Aorta (tissue), 5 donors: ENCODE data around the gene PTCHD1. TPM values are rescaled to one million over a fixed set of nuclear protein-coding genes. Genes with fewer than 3 reads are reported as not detected.

Experiments
- ATAC-seq: fragments of 200-7000 bp; cut with Tn5 transposase; one replicate; pipeline ENCODE4 v1.9.1; 2022; ENCODE audit warnings: moderate library complexity; ENCODE audit not compliant: low FRiP score
- DNase-seq, 2 donors: peaks; one replicate each; pipeline ENCODE4 v3.0.0-alpha.2; 2020
- H3K27ac ChIP-seq, 2 donors: one replicate each; pipeline ENCODE4 v1.5.1; 2013; ENCODE audit warnings: low read length in 2 of 2, mild to moderate bottlenecking in 2 of 2, moderate library complexity in 2 of 2, control low read depth in 1 of 2, inconsistent platforms in 1 of 2, low read depth in 1 of 2
- H3K27me3 ChIP-seq, 2 donors: one replicate each; pipeline ENCODE4 v1.6.1; 2013; ENCODE audit warnings: control low read depth in 1 of 2, low read length in 1 of 2, mild to moderate bottlenecking in 1 of 2, moderate library complexity in 1 of 2; ENCODE audit not compliant: insufficient read depth in 2 of 2, control insufficient read depth in 1 of 2
- H3K36me3 ChIP-seq, 2 donors: one replicate each; pipeline ENCODE4 v1.6.1; 2013; ENCODE audit warnings: control low read depth in 1 of 2, low read length in 1 of 2, mild to moderate bottlenecking in 1 of 2; ENCODE audit not compliant: insufficient read depth in 2 of 2, control insufficient read depth in 1 of 2
- H3K4me1 ChIP-seq, 2 donors: one replicate each; pipeline ENCODE4 v1.6.1; 2013; ENCODE audit warnings: low read length in 2 of 2, control low read depth in 1 of 2, mild to moderate bottlenecking in 1 of 2, moderate library complexity in 1 of 2; ENCODE audit not compliant: insufficient read depth in 2 of 2, control insufficient read depth in 1 of 2
- H3K4me3 ChIP-seq, 2 donors: one replicate each; pipeline ENCODE4 v1.5.1; 2013; ENCODE audit warnings: low read length in 2 of 2, control low read depth in 1 of 2, mild to moderate bottlenecking in 1 of 2
- H3K9me3 ChIP-seq: one replicate; pipeline ENCODE4 v1.6.1; 2013; ENCODE audit warnings: mild to moderate bottlenecking, low read length; ENCODE audit not compliant: control insufficient read depth
- WGBS, 2 donors: extraction: QIAGEN DNeasy Blood & Tissue Kit; methylation state at CpG; one replicate each; pipeline ENCODE4 v1.1.7; 2013; 5-methylcytosine and 5-hydroxymethylcytosine counted together
- intact Hi-C, 2 donors: fragments of 100-400 bp; cut with DNase I; formaldehyde crosslinking; loops; one replicate each; pipeline versions ENCODE4 v1.14.2 to v1.15.0; 2022
- polyA plus RNA-seq, 2 donors: library from polyadenylated mRNA; stranded (reverse); fragments of 200-250 nt; gene quantifications; one replicate each; pipeline ENCODE4 v1.2.3, GENCODE V29; 2013
- total RNA-seq, 2 donors: library from RNA; stranded (reverse); fragmentation: NEBNext Ultra II Directional; extraction: Animal tissue kit (Norgen Biotek cat#: 25700); gene quantifications; one replicate each; pipeline ENCODE4 v1.2.1, GENCODE V29; 2021
- donor health status: healthy with polysubstance abuse.
- donor health status: Bipolar disorder and iron deficiency.
- donor health status: DM: no; HTN: no; CAD: no.
- donor health status: DM: no; HTN: no; CAD: no.
- donor health status: DM: yes; HTN: yes; CAD: no.

The PTCHD1 gene
- total and polyA plus RNA-seq, 4 donors, result 0.03 to 16.2 (median 0.51) TPM; not detected in 1

DNA sequence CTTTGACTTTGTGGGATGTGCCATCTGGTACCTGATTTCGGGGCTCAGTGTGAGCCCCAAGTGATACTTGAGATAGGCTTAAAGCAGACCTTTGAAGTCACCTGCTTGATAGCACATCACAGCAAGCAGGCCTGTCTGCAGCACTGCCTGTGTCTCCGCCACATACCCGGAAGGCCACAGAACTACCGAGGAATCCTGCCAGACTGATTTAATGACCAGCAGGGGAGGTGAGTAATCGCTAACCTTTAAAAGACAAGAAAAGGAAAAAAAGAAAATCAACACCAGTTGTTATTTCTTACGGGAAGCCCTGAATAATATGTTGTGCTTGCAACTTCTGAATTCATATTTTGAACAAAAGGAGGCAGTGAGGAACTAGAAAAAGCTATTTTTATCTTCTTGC lies 6.8 kb downstream of the PTCHD1 start:
- Histone ChIP-seq H3K4me3 (no peak overlapping the region), H3K27ac (no peak overlapping the region), H3K36me3 (no peaks in the 10 kb centered on the region), H3K27me3 (no peaks in the 10 kb centered on the region), H3K9me3 (no peaks in the 10 kb centered on the region), H3K4me1 (no peaks in the 10 kb centered on the region)
- intact Hi-C loops, result no loop called here
- DNase-seq (no peak), ATAC-seq (no peak)
- WGBS, 2 donors, result 53 to 83% methylated on average over 6 of the region's 6 CpGs

DNA sequence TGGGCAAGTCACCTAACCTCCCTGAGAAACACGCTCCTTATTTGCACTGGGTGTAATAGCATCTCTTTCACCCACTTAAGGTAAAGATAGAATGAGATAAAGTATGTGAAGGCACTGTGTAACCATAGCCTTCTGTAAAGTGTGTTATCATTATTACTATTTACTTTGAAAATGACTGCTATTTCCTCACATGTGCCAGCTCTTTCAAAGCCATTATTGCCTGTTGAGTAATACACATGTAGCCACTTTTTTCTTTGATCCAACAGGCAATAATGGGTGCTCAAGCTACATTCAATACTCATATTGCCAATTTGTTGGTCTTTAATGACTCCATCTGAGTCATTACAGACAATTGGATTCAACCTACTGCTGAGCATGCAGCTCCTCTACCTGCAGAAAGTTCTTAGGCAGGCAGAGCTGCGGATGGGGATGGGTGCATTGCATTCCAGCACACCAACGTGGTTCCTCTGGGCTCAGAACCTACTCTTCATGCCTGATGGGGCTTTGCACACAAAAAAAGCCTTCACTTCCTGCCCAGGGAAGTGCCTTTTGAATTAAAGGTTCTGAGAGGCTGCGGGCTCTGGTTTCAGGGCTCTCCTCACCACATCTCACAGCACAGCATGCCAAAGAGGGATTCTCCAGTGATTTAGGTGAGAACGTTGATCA lies 9.7 kb downstream of the PTCHD1 start:
- Histone ChIP-seq H3K4me1 (no peaks in the 10 kb centered on the region), H3K9me3 (no peaks in the 10 kb centered on the region), H3K36me3 (no peaks in the 10 kb centered on the region), H3K4me3 (no peak overlapping the region), H3K27me3 (no peaks in the 10 kb centered on the region), H3K27ac (no peak overlapping the region)
- 52 to 67% methylated on average over 5 of the region's 5 CpGs for WGBS, 2 donors
- intact Hi-C loops, result no loop called here
- DNase-seq (no peak), ATAC-seq (no peak)

DNA sequence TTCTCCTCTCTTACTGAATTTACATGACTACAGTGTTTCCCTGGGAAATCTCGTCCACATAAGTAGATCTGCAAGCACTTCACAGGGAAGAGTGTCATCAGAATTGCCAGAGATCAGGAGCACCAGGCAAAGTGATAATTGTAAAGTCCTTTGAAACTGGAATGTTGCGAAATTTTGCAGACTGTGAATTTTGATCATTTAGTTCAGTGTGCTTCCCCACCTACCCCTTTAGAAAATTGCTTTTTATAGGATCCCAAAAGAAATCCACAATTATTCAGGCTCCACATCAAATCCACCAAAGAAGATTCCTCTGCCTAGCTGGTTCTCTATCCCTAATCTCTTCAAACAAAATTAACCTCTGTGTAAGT lies 10.2 kb downstream of the PTCHD1 start:
- no peak overlapping the region for H3K4me3 ChIP-seq
- H3K36me3 ChIP-seq, result no peaks in the 10 kb centered on the region
- DNase-seq, result no peak
- H3K27me3 ChIP-seq, result no peaks in the 10 kb centered on the region
- H3K9me3 ChIP-seq, result no peaks in the 10 kb centered on the region
- 59 to 76% methylated on average over 2 of the region's 2 CpGs for WGBS, 2 donors
- H3K27ac ChIP-seq, result no peak overlapping the region
- ATAC-seq, result no peak
- intact Hi-C loops, result no loop called here
- H3K4me1 ChIP-seq, result no peaks in the 10 kb centered on the region

DNA sequence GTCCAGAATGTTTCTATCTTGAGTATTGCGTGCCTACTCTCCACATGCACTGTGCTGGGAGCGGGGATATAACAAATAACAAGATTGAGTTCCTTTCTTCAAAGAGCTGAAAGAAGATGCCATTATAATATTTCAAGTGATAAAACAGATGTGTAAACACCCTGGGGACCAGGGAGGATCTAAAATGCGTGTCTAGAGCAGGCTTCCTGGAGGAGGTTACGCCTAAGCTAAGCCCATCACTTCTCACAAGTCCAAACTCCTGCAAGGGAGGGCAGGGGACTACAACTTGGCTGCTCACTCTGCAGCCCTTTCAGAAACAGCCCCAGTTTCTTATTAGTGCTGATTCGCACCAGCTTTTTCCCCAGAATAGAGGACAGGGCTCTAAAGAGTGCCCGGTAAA lies 21.5 kb downstream of the PTCHD1 start:
- Histone ChIP-seq H3K27me3 (no peaks in the 10 kb centered on the region), H3K27ac (no peak overlapping the region), H3K4me3 (no peak overlapping the region), H3K9me3 (no peaks in the 10 kb centered on the region), H3K4me1 (no peaks in the 10 kb centered on the region), H3K36me3 (no peaks in the 10 kb centered on the region)
- no peak for ATAC-seq
- intact Hi-C loops, result no loop called here
- no peak for DNase-seq
- 71 to 74% methylated on average over 6 of the region's 6 CpGs for WGBS, 2 donors

DNA sequence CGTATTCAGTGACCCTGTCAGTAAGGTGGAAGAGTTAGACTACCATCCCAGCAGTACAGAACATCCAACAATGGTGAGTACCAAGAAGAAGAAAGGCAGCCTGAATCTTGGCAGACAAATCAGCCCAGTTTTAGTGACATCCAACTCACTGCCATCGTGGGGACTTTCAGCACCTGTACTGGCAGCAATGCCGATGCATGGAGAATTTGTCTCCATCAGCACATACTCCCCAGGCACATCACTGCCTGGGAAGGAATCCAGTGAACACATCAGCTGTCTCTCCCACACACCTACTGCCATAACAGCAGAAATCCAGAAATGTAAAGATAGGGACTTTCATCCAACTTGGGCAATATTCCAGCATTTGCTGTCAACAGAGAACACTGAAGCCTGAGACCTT lies 29.8 kb downstream of the PTCHD1 start:
- ATAC-seq (no peak), DNase-seq (no peak)
- intact Hi-C loops, result no loop called here
- 63 to 89% methylated on average over 3 of the region's 3 CpGs for WGBS, 2 donors
- no peak overlapping the region for H3K4me3 ChIP-seq
- no peaks in the 10 kb centered on the region for H3K27me3 ChIP-seq
- H3K36me3 ChIP-seq, result no peaks in the 10 kb centered on the region
- H3K9me3 ChIP-seq, result no peaks in the 10 kb centered on the region
- H3K4me1 ChIP-seq, result no peaks in the 10 kb centered on the region
- no peak overlapping the region for H3K27ac ChIP-seq

DNA sequence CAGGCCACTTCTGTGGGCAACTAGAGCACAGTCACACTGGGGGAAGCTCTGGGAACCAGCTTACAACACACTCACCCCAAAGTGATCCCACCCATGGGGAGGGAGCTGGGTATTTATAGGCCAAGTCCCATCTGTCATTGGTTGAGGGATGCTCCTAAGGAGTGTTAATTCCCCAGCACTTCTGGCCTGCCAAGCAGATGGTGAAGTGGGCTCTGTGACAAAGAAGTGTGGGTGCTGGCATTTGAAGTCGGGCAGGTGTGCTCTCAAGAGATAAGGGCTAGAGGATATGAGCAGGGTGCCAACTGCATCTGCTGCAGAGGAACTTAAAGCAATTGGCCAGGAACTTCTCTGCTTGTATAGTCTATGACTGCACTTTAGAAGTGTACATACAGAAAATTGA lies 30.9 kb downstream of the PTCHD1 start:
- ATAC-seq, result peak; percentile 33
- no peak overlapping the region for H3K4me3 ChIP-seq
- no peak overlapping the region for H3K27ac ChIP-seq
- H3K9me3 ChIP-seq, result no peaks in the 10 kb centered on the region
- no peaks in the 10 kb centered on the region for H3K4me1 ChIP-seq
- intact Hi-C loops, result no loop called here
- DNase-seq, result no peak
- H3K36me3 ChIP-seq, result no peaks in the 10 kb centered on the region
- WGBS, 2 donors, result 57 to 71% methylated on average over 1 of the region's 1 CpG
- no peaks in the 10 kb centered on the region for H3K27me3 ChIP-seq

DNA sequence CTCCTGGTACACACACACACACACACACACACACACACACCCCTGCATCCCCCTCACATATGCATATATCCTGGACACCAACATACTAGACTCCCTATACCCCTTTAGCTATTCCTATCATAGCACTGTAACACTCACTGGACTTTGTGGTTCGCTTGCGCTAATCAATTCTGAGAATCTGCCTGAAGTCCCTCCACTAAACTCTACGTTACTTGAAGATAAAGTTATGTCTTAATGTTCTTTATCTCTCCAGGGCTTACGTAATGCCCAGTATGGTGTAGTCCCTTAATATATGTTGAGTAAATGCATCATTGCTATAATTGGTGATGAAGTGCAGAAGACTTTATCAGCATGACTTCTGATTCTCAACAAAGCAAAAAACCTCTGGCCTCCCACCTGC lies 32.3 kb downstream of the PTCHD1 start:
- H3K27ac ChIP-seq, result no peak overlapping the region
- H3K4me1 ChIP-seq, result no peaks in the 10 kb centered on the region
- no peak for DNase-seq
- H3K9me3 ChIP-seq, result no peaks in the 10 kb centered on the region
- 88 to 96% methylated on average over 4 of the region's 4 CpGs for WGBS, 2 donors
- H3K36me3 ChIP-seq, result no peaks in the 10 kb centered on the region
- no peak overlapping the region for H3K4me3 ChIP-seq
- ATAC-seq, result no peak
- intact Hi-C loops, result no loop called here
- no peaks in the 10 kb centered on the region for H3K27me3 ChIP-seq

DNA sequence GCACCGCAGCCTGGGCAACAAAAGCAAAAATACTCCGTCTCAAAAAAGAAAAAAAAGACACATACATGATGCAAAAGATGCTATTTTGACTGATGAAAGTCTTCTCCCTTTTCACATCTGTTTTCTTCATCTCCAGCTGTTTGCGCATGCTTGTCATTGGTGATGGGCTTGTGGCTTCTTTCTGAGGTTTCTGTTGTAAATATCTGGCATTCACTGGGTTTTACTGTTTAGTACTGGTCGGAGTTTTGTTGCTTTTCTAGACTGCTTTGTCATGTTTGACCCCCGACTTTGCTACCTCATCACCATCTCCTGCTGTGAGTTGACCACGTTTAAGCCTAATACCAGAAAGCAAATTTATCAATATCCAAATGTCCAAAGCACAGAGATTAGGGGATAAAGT lies 34.4 kb downstream of the PTCHD1 start:
- intact Hi-C loops, result no loop called here
- H3K27me3 ChIP-seq, result no peaks in the 10 kb centered on the region
- DNase-seq (no peak), ATAC-seq (no peak)
- no peak overlapping the region for H3K27ac ChIP-seq
- H3K4me3 ChIP-seq, result no peak overlapping the region
- H3K9me3 ChIP-seq, result no peaks in the 10 kb centered on the region
- H3K4me1 ChIP-seq, result peaks cover 0 to 2% of the 10 kb centered on the region in 2 donors
- no peaks in the 10 kb centered on the region for H3K36me3 ChIP-seq
- WGBS, 2 donors, result 71 to 85% methylated on average over 6 of the region's 6 CpGs

DNA sequence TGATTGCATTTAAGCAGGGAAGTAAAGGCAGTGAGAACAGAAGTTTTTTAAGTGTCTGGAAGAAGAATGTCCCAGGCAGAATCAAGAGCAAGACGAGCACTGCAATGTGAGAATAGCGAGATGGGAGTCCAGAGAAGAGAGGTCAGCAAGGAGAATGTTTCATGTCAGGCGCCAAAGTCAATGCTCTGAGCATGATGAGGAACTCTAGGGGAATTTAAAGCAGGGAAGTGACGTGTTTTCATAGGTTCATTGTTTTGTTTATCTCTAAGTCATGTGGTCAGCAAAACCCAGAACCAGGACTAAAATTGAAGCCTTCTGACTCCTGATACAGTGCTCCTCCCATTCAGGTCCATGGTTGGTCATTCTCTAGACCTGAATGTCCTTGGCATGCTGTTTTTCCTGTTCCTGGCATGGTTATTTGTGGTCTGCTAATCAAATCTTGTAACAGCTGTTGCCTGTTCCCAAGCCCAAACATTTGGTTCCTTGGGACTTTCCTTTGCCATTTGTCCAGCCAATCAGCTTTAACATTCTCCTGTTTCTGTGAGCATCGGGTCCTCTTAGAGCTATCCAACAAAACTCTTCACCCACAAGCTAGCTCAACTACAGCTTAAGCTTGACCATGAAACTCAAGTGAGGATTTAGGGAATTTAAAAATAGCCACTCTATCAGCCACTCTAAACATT lies 37.7 kb downstream of the PTCHD1 start:
- 40 to 43% methylated on average over 5 of the region's 5 CpGs for WGBS, 2 donors
- Histone ChIP-seq H3K4me3 (no peak overlapping the region), H3K9me3 (no peaks in the 10 kb centered on the region), H3K36me3 (no peaks in the 10 kb centered on the region), H3K4me1 (peaks cover 0 to 2% of the 10 kb centered on the region in 2 donors), H3K27me3 (no peaks in the 10 kb centered on the region), H3K27ac (no peak overlapping the region)
- ATAC-seq (peak; percentile 54), DNase-seq (no peak)
- intact Hi-C loops, result no loop called here
